RWPE2 (cell line): ENCODE data around the gene UCK1.
"Not testable (repeated sequence)": the region's sequence is repeated elsewhere in the genome, so short reads cannot be mapped to it uniquely, and the experiment has no call there.

Source experiments
- ATAC-seq: fragments of 200-7000 bp; cut with Tn5 transposase; 3 replicates; pipeline ENCODE4 v1.9.1; 2021; ENCODE audit warnings: low read depth
- DNase-seq: peaks from one replicate; pipeline ENCODE4 v3.0.0-alpha.2; 2020; ENCODE audit warnings: low spot score
- H3K27ac ChIP-seq: fragments of 450-650 bp; 2 replicates; pipeline ENCODE4 v1.5.1; 2017; ENCODE audit warnings: mild to moderate bottlenecking; ENCODE audit not compliant: poor library complexity, severe bottlenecking
- H3K27me3 ChIP-seq: fragments of 250-450 bp; sonication (Bioruptor Pico); 2 replicates; pipeline ENCODE4 v1.5.1; 2021; ENCODE audit warnings: mild to moderate bottlenecking, moderate library complexity; ENCODE audit not compliant: insufficient read depth, poor library complexity, severe bottlenecking
- H3K36me3 ChIP-seq: fragments of 250-450 bp; sonication (Bioruptor Pico); 2 replicates; pipeline ENCODE4 v1.5.1; 2020; ENCODE audit warnings: low read depth, mild to moderate bottlenecking, moderate library complexity
- H3K4me1 ChIP-seq: fragments of 250-450 bp; sonication (Bioruptor Pico); 2 replicates; pipeline ENCODE4 v1.5.1; 2021; ENCODE audit warnings: mild to moderate bottlenecking, moderate library complexity; ENCODE audit not compliant: insufficient read depth, poor library complexity, severe bottlenecking
- H3K4me3 ChIP-seq: fragments of 250-450 bp; sonication (Bioruptor Pico); 2 replicates; pipeline ENCODE4 v1.5.1; 2021; ENCODE audit warnings: mild to moderate bottlenecking, moderate library complexity; ENCODE audit not compliant: severe bottlenecking
- H3K9me3 ChIP-seq: fragments of 250-450 bp; sonication (Bioruptor Pico); 2 replicates; pipeline ENCODE4 v1.5.1; 2021; ENCODE audit warnings: mild to moderate bottlenecking, moderate library complexity; ENCODE audit not compliant: severe bottlenecking
- TF ChIP-seq, protein P1 (sequence below): fragments of 450-650 bp; IDR thresholded peaks from one replicate; pipeline ENCODE4 v1.5.1; 2017; ENCODE audit warnings: mild to moderate bottlenecking, moderate library complexity; ENCODE audit not compliant: poor library complexity, severe bottlenecking

Gene UCK1

DNA sequence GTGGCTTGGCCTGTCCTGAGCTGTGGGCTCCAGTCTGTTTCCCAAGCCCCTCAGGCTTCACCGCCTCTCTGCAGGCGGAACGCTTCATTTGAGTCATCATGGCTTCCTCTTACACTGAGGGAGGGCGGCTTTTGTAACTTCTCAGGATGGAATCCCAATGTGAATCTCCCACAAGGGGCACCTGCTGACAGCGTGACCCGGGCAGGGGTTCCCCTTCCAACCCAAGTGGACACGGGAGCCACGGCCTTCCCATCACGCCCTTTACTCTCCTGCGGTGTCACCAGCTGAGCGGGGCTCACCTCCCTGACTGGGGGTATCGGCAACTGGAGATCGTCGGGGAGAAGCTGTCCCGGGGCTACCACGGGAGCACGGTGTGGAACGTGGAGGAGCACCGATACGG lies 12.5 kb downstream of the UCK1 start:
- H3K36me3 ChIP-seq = peaks cover 58% of the 10 kb centered on the region
- H3K4me1 ChIP-seq = no peaks in the 10 kb centered on the region
- no peak overlapping the region for H3K27ac ChIP-seq
- H3K27me3 ChIP-seq = no peaks in the 10 kb centered on the region
- H3K4me3 ChIP-seq = no peak overlapping the region
- DNase-seq = no peak
- TF ChIP-seq, protein P1, sequence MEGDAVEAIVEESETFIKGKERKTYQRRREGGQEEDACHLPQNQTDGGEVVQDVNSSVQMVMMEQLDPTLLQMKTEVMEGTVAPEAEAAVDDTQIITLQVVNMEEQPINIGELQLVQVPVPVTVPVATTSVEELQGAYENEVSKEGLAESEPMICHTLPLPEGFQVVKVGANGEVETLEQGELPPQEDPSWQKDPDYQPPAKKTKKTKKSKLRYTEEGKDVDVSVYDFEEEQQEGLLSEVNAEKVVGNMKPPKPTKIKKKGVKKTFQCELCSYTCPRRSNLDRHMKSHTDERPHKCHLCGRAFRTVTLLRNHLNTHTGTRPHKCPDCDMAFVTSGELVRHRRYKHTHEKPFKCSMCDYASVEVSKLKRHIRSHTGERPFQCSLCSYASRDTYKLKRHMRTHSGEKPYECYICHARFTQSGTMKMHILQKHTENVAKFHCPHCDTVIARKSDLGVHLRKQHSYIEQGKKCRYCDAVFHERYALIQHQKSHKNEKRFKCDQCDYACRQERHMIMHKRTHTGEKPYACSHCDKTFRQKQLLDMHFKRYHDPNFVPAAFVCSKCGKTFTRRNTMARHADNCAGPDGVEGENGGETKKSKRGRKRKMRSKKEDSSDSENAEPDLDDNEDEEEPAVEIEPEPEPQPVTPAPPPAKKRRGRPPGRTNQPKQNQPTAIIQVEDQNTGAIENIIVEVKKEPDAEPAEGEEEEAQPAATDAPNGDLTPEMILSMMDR = no peak
- H3K9me3 ChIP-seq = no peaks in the 10 kb centered on the region
- ATAC-seq = no peak

DNA sequence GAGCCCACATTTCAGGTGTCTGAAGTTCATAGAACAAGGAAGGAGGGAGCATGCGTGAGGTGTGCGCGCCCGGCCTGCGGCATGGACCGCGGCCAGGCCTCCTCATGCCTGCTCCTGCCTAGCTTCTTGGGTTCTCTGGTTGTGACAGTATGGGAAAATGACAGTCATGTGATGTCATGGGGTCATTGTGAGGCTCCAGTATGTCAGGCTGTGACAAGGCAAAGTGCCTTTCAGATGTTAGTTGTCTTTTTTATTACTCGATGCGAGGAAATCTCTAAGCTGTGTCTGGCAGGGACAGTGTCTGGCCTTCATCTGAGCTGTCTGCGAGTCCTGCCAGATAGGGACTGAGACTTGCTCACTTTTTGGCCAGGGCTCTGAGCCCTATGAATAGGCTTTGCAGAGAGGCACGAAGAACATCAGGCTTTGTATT lies 13.3 kb downstream of the UCK1 start:
- peaks cover 59% of the 10 kb centered on the region for H3K36me3 ChIP-seq
- no peak overlapping the region for H3K27ac ChIP-seq
- TF ChIP-seq, protein P1 = no peak
- H3K9me3 ChIP-seq = no peaks in the 10 kb centered on the region
- no peaks in the 10 kb centered on the region for H3K4me1 ChIP-seq
- ATAC-seq (no peak), DNase-seq (no peak)
- no peak overlapping the region for H3K4me3 ChIP-seq
- no peaks in the 10 kb centered on the region for H3K27me3 ChIP-seq

DNA sequence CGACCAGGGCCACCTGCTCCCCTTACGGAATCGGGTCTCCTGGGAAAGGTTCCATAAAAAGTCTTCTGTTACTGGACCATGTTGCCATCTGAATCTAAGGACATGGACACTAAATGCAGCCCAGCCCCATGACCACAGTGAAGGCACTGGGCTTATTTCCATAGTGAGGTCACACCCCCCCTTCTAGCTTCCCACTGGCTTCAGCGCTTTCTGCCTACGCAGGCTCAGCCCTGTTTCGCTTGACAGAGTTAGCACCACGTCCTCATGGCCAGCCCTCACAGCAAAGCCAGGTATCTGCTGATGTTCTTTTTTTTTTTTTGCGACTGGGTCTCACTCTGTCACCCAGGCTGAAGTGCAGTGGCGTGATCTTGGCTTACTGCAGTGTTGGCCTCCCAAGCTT lies 14.1 kb downstream of the UCK1 start:
- no peaks in the 10 kb centered on the region for H3K27me3 ChIP-seq
- no peaks in the 10 kb centered on the region for H3K4me1 ChIP-seq
- TF ChIP-seq, protein P1 = no peak
- no peak overlapping the region for H3K27ac ChIP-seq
- DNase-seq = no peak
- no peak for ATAC-seq
- no peaks in the 10 kb centered on the region for H3K9me3 ChIP-seq
- peaks cover 66% of the 10 kb centered on the region for H3K36me3 ChIP-seq
- H3K4me3 ChIP-seq = no peak overlapping the region

DNA sequence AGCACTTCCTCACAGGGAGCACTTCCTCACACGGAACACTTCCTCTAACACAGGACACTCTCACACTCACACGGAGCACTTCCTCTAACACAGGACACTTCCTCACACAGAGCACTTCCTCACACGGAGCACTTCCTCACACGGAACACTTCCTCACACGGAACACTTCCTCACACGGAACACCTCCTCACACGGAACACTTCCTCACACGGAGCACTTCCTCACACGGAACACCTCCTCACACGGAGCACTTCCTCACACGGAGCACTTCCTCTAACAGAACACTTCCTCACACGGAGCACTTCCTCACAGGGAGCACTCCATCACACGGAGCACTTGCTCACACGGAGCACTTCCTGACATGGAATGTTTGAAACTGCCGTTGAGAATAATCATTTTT lies 15.0 kb downstream of the UCK1 start:
- Histone ChIP-seq H3K36me3 (peaks cover 64% of the 10 kb centered on the region), H3K9me3 (no peaks in the 10 kb centered on the region), H3K4me3 (no peak overlapping the region), H3K27ac (no peak overlapping the region), H3K4me1 (no peaks in the 10 kb centered on the region), H3K27me3 (no peaks in the 10 kb centered on the region)
- TF ChIP-seq, protein P1 = no peak
- no peak for DNase-seq
- ATAC-seq = no peak

DNA sequence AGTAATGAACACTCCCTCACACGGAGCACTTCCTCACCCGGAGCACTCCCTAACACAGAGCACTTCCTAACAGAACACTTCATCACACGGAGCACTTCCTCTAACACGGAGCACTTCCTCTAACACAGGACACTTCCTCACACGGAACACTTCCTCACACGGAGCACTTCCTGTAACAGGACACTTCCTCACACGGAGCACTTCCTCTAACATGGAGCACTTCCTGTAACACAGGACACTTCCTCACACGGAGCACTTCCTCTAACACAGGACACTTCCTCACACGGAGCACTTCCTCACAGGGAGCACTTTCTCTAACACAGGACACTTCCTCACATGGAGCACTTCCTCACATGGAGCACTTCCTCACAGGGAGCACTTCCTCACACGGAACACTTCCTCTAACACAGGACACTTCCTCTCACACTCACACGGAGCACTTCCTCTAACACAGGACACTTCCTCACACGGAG lies 15.5 kb downstream of the UCK1 start:
- not testable (repeated sequence) for ATAC-seq, H3K4me1 ChIP-seq, H3K4me3 ChIP-seq, H3K27ac ChIP-seq, H3K9me3 ChIP-seq, H3K27me3 ChIP-seq, DNase-seq
- H3K36me3 ChIP-seq = peaks cover 64% of the 10 kb centered on the region
